BJ (cell line): ENCODE data around the gene CUL2. TPM values are rescaled to one million over a fixed set of nuclear protein-coding genes. Genes with fewer than 3 reads are reported as not detected.

Source experiments
- CTCF ChIA-PET: fragments of 350-600 bp; formaldehyde crosslinking; extraction: SDS; loops from one replicate; lab custom pipeline; 2021; ENCODE audit warnings: antibody characterized with exemption, inconsistent platforms; lab: Yijun Ruan, JAX
- POLR2A ChIA-PET: fragments of 300-600 bp; sonication (Branson Sonifier 250); formaldehyde crosslinking; extraction: SDS; loops from one replicate; lab custom pipeline; 2021; ENCODE audit warnings: antibody characterized with exemption; lab: Charles Lee
- DNase-seq: peaks from one replicate; pipeline ENCODE4 v3.0.0-alpha.2; 2011; ENCODE audit warnings: low read depth
- H3K27me3 ChIP-seq: 2 replicates; pipeline ENCODE4 v1.6.0; 2011; ENCODE audit warnings: low read length; ENCODE audit not compliant: control insufficient read depth, insufficient read depth
- H3K36me3 ChIP-seq: 2 replicates; pipeline ENCODE4 v1.5.1; 2011; ENCODE audit warnings: low read length; ENCODE audit not compliant: control insufficient read depth, insufficient read depth
- H3K4me3 ChIP-seq: 2 replicates; pipeline ENCODE4 v1.5.1; 2011; ENCODE audit warnings: low read depth, mild to moderate bottlenecking, control low read depth, low read length
- CTCF ChIP-seq: IDR thresholded peaks from 2 replicates; pipeline ENCODE4 v1.5.1; 2011; ENCODE audit warnings: low read depth, mild to moderate bottlenecking, control low read depth, inconsistent platforms, low read length, moderate library complexity; ENCODE audit not compliant: insufficient read depth
- polyA plus RNA-seq: library from polyadenylated mRNA; depleted of rRNA; stranded (reverse); fragments of >200 nt; gene quantifications from 2 replicates; pipeline ENCODE4 v1.2.3, GENCODE V29; 2011

Gene CUL2
- polyA plus RNA-seq, 1 experiment, result 9.4 TPM

GRCh38 chr10:35007858-35008301 lies 82.3 kb downstream of the CUL2 start:
- TF ChIP-seq CTCF, result no peak
- no peak overlapping the region for H3K4me3 ChIP-seq
- POLR2A ChIA-PET, result no interaction called here
- DNase-seq, result no peak
- peaks cover 3% of the 10 kb centered on the region for H3K36me3 ChIP-seq
- H3K27me3 ChIP-seq, result no peaks in the 10 kb centered on the region
- CTCF ChIA-PET, result interaction anchor here (0.6 kb wide), 1 partner anchor 13 kb away, joined by 3 read pairs; no protein-coding TSS in a partner anchor

GRCh38 chr10:35006836-35007235 lies 83.3 kb downstream of the CUL2 start:
- ChIA-PET CTCF (interaction anchor here (1.4 kb wide), 1 partner anchor 11 kb away, joined by 5 read pairs; no protein-coding TSS in a partner anchor), POLR2A (no interaction called here)
- Histone ChIP-seq H3K27me3 (no peaks in the 10 kb centered on the region), H3K4me3 (no peak overlapping the region), H3K36me3 (no peaks in the 10 kb centered on the region)
- TF ChIP-seq CTCF, result no peak
- no peak for DNase-seq

GRCh38 chr10:35005868-35006267 lies 84.3 kb downstream of the CUL2 start:
- POLR2A ChIA-PET, result no interaction called here
- CTCF ChIA-PET, result interaction anchor here (1.4 kb wide), 1 partner anchor 10 kb away, joined by 5 read pairs; no protein-coding TSS in a partner anchor
- no peaks in the 10 kb centered on the region for H3K36me3 ChIP-seq

GRCh38 chr10:35004651-35005050 lies 85.5 kb downstream of the CUL2 start:
- POLR2A ChIA-PET, result no interaction called here
- CTCF ChIA-PET, result interaction anchor here (2.8 kb wide), 1 partner anchor 10 kb away, joined by 18 read pairs; no protein-coding TSS in a partner anchor
- no peaks in the 10 kb centered on the region for H3K27me3 ChIP-seq
- no peak for TF ChIP-seq CTCF
- no peak overlapping the region for H3K4me3 ChIP-seq
- no peak for DNase-seq
- H3K36me3 ChIP-seq, result no peaks in the 10 kb centered on the region

More at GRCh38 chr10:35005868-35006267, 84.3 kb downstream of the CUL2 start:
- DNase-seq, result peak; percentile 92
- TF ChIP-seq CTCF, result no peak
- Histone ChIP-seq H3K4me3 (no peak overlapping the region), H3K27me3 (no peaks in the 10 kb centered on the region)

DNA sequence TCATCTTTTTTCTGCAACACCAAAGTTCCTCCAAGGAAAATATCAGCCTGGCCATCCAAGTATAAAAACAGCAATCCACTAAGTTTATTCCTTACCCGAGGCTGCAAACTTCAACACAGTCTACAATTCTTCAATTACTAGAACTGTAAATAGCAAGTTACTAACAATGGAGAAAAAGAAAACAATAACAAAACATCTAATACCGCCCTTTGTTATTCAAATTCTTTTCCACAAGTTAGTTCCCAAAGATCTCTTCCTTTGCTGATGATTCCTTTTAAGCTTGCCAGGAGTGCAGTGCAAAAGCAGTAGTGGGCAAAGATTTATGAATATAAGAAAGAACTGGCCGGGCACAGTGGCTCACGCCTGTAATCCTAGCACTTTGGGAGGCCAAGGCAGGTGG lies 86.2 kb downstream of the CUL2 start:
- H3K27me3 ChIP-seq, result no peaks in the 10 kb centered on the region
- POLR2A ChIA-PET, result no interaction called here
- DNase-seq, result no peak
- H3K36me3 ChIP-seq, result no peaks in the 10 kb centered on the region
- no peak for TF ChIP-seq CTCF
- no peak overlapping the region for H3K4me3 ChIP-seq
- CTCF ChIA-PET, result interaction anchor here (2.8 kb wide), 1 partner anchor 10 kb away, joined by 18 read pairs; no protein-coding TSS in a partner anchor
